ENCODE measurements around the gene LRRC43.
A peak's percentile ranks its signal among the peaks of the same experiment; 100 is the strongest.

Gene LRRC43

GRCh38 chr12:122206976-122207375 is 24.1 kb downstream of the LRRC43 start:
- Histone ChIP-seq H3K27me3 (ENCODE audit: control insufficient read depth in 1 of 2, insufficient read depth in 2 of 2, low read length in 2 of 2) (peaks cover 17 to 31% of the 10 kb centered on the region in 2 donors), H3K36me3 (ENCODE audit: insufficient read depth, low read length) (peaks cover 37% of the 10 kb centered on the region), H3K4me1 (ENCODE audit: insufficient read depth, low read length) (no peaks in the 10 kb centered on the region), H3K4me3 (ENCODE audit: low read depth in 1 of 2, low read length in 2 of 2) (no peak overlapping the region), H3K27ac (ENCODE audit: low read depth, low read length) (no peak overlapping the region), H3K9ac (ENCODE audit: low read length) (no peak overlapping the region), H3K9me3 (ENCODE audit: low read length) (no peaks in the 10 kb centered on the region)

- no peak overlapping the region for H3K4me3 ChIP-seq (ENCODE audit: low read depth in 1 of 2, low read length in 2 of 2)
- peaks cover 16 to 31% of the 10 kb centered on the region in 2 donors for H3K27me3 ChIP-seq (ENCODE audit: control insufficient read depth in 1 of 2, insufficient read depth in 2 of 2, low read length in 2 of 2)
- H3K36me3 ChIP-seq (ENCODE audit: insufficient read depth, low read length) = peaks cover 42% of the 10 kb centered on the region
- H3K9me3 ChIP-seq (ENCODE audit: low read length) = no peaks in the 10 kb centered on the region
- H3K9ac ChIP-seq (ENCODE audit: low read length) = no peak overlapping the region
- no peaks in the 10 kb centered on the region for H3K4me1 ChIP-seq (ENCODE audit: insufficient read depth, low read length)
- no peak overlapping the region for H3K27ac ChIP-seq (ENCODE audit: low read depth, low read length)
These were observed 24.5 kb downstream of the LRRC43 start for GRCh38 chr12:122207391-122207790.

- Histone ChIP-seq H3K9me3 (ENCODE audit: low read length) (no peaks in the 10 kb centered on the region), H3K36me3 (ENCODE audit: insufficient read depth, low read length) (peaks cover 50% of the 10 kb centered on the region), H3K9ac (ENCODE audit: low read length) (no peak overlapping the region), H3K4me1 (ENCODE audit: insufficient read depth, low read length) (no peaks in the 10 kb centered on the region), H3K4me3 (ENCODE audit: low read depth in 1 of 2, low read length in 2 of 2) (no peak overlapping the region), H3K27me3 (ENCODE audit: control insufficient read depth in 1 of 2, insufficient read depth in 2 of 2, low read length in 2 of 2) (peaks cover 11 to 23% of the 10 kb centered on the region in 2 donors), H3K27ac (ENCODE audit: low read depth, low read length) (no peak overlapping the region)
These were observed 25.3 kb downstream of the LRRC43 start for GRCh38 chr12:122208073-122208820.

- Histone ChIP-seq H3K27ac (ENCODE audit: low read depth, low read length) (no peak overlapping the region), H3K4me1 (ENCODE audit: insufficient read depth, low read length) (no peaks in the 10 kb centered on the region), H3K36me3 (ENCODE audit: insufficient read depth, low read length) (peaks cover 76% of the 10 kb centered on the region), H3K27me3 (ENCODE audit: control insufficient read depth in 1 of 2, insufficient read depth in 2 of 2, low read length in 2 of 2) (no peaks in the 10 kb centered on the region), H3K9me3 (ENCODE audit: low read length) (no peaks in the 10 kb centered on the region), H3K4me3 (ENCODE audit: low read depth in 1 of 2, low read length in 2 of 2) (no peak overlapping the region), H3K9ac (ENCODE audit: low read length) (no peak overlapping the region)
These were observed 32.8 kb downstream of the LRRC43 start for GRCh38 chr12:122215771-122216170.

GRCh38 chr12:122216445-122216844 is 33.5 kb downstream of the LRRC43 start:
- no peaks in the 10 kb centered on the region for H3K9me3 ChIP-seq (ENCODE audit: low read length)
- H3K4me3 ChIP-seq (ENCODE audit: low read depth in 1 of 2, low read length in 2 of 2) = no peak overlapping the region
- H3K27me3 ChIP-seq (ENCODE audit: control insufficient read depth in 1 of 2, insufficient read depth in 2 of 2, low read length in 2 of 2) = no peaks in the 10 kb centered on the region
- H3K36me3 ChIP-seq (ENCODE audit: insufficient read depth, low read length) = peaks cover 79% of the 10 kb centered on the region
- H3K4me1 ChIP-seq (ENCODE audit: insufficient read depth, low read length) = no peaks in the 10 kb centered on the region
- H3K9ac ChIP-seq (ENCODE audit: low read length) = no peak overlapping the region
- no peak overlapping the region for H3K27ac ChIP-seq (ENCODE audit: low read depth, low read length)

- Histone ChIP-seq H3K27me3 (ENCODE audit: control insufficient read depth in 1 of 2, insufficient read depth in 2 of 2, low read length in 2 of 2) (no peaks in the 10 kb centered on the region), H3K9ac (ENCODE audit: low read length) (peak within 1 kb of the TSS; percentile 82), H3K36me3 (ENCODE audit: insufficient read depth, low read length) (peaks cover 34% of the 10 kb centered on the region), H3K4me1 (ENCODE audit: insufficient read depth, low read length) (peaks cover 19% of the 10 kb centered on the region), H3K9me3 (ENCODE audit: low read length) (no peaks in the 10 kb centered on the region), H3K4me3 (ENCODE audit: low read depth in 1 of 2, low read length in 2 of 2) (peak within 1 kb of the TSS; percentile 79 to 97), H3K27ac (ENCODE audit: low read depth, low read length) (peak within 1 kb of the TSS; percentile 91)
These were observed 42.9 kb downstream of the LRRC43 start, which contains the start of gene DIABLO for GRCh38 chr12:122225683-122226365. TSS of gene DIABLO (minus strand) at chr12:122226052. CDS start at chr12:122226014, 38 bp downstream.

- Histone ChIP-seq H3K27ac (ENCODE audit: low read depth, low read length) (peak overlapping the region; percentile 40), H3K27me3 (ENCODE audit: control insufficient read depth in 1 of 2, insufficient read depth in 2 of 2, low read length in 2 of 2) (no peaks in the 10 kb centered on the region), H3K4me1 (ENCODE audit: insufficient read depth, low read length) (peaks cover 19% of the 10 kb centered on the region), H3K9ac (ENCODE audit: low read length) (no peak overlapping the region), H3K36me3 (ENCODE audit: insufficient read depth, low read length) (peaks cover 34% of the 10 kb centered on the region), H3K9me3 (ENCODE audit: low read length) (no peaks in the 10 kb centered on the region), H3K4me3 (ENCODE audit: low read depth in 1 of 2, low read length in 2 of 2) (peak overlapping the region; percentile 34 to 58)
These were observed 43.6 kb downstream of the LRRC43 start for GRCh38 chr12:122226366-122227125.

GRCh38 chr12:122227341-122227740 is 44.4 kb downstream of the LRRC43 start:
- Histone ChIP-seq H3K9ac (ENCODE audit: low read length) (no peak overlapping the region), H3K27ac (ENCODE audit: low read depth, low read length) (no peak overlapping the region), H3K4me3 (ENCODE audit: low read depth in 1 of 2, low read length in 2 of 2) (no peak overlapping the region), H3K9me3 (ENCODE audit: low read length) (no peaks in the 10 kb centered on the region), H3K36me3 (ENCODE audit: insufficient read depth, low read length) (peaks cover 29% of the 10 kb centered on the region), H3K4me1 (ENCODE audit: insufficient read depth, low read length) (peaks cover 19% of the 10 kb centered on the region), H3K27me3 (ENCODE audit: control insufficient read depth in 1 of 2, insufficient read depth in 2 of 2, low read length in 2 of 2) (no peaks in the 10 kb centered on the region)

GRCh38 chr12:122228092-122228491 is 45.2 kb downstream of the LRRC43 start:
- no peak overlapping the region for H3K27ac ChIP-seq (ENCODE audit: low read depth, low read length)
- no peaks in the 10 kb centered on the region for H3K9me3 ChIP-seq (ENCODE audit: low read length)
- no peak overlapping the region for H3K4me3 ChIP-seq (ENCODE audit: low read depth in 1 of 2, low read length in 2 of 2)

GRCh38 chr12:122230798-122231197 is 47.9 kb downstream of the LRRC43 start:
- H3K36me3 ChIP-seq (ENCODE audit: insufficient read depth, low read length) = peaks cover 47% of the 10 kb centered on the region
- H3K4me1 ChIP-seq (ENCODE audit: insufficient read depth, low read length) = peaks cover 9% of the 10 kb centered on the region

More at GRCh38 chr12:122228092-122228491, 45.2 kb downstream of the LRRC43 start:
- Histone ChIP-seq H3K4me1 (ENCODE audit: insufficient read depth, low read length) (peaks cover 19% of the 10 kb centered on the region), H3K9ac (ENCODE audit: low read length) (no peak overlapping the region), H3K36me3 (ENCODE audit: insufficient read depth, low read length) (peaks cover 36% of the 10 kb centered on the region), H3K27me3 (ENCODE audit: control insufficient read depth in 1 of 2, insufficient read depth in 2 of 2, low read length in 2 of 2) (no peaks in the 10 kb centered on the region)

GRCh38 chr12:122232691-122233090 is 49.8 kb downstream of the LRRC43 start:
- Histone ChIP-seq H3K4me3 (ENCODE audit: low read depth in 1 of 2, low read length in 2 of 2) (no peak overlapping the region), H3K9ac (ENCODE audit: low read length) (no peak overlapping the region), H3K9me3 (ENCODE audit: low read length) (no peaks in the 10 kb centered on the region), H3K4me1 (ENCODE audit: insufficient read depth, low read length) (no peaks in the 10 kb centered on the region), H3K27me3 (ENCODE audit: control insufficient read depth in 1 of 2, insufficient read depth in 2 of 2, low read length in 2 of 2) (no peaks in the 10 kb centered on the region), H3K27ac (ENCODE audit: low read depth, low read length) (no peak overlapping the region), H3K36me3 (ENCODE audit: insufficient read depth, low read length) (peaks cover 53% of the 10 kb centered on the region)

More at GRCh38 chr12:122230798-122231197, 47.9 kb downstream of the LRRC43 start:
- Histone ChIP-seq H3K9me3 (ENCODE audit: low read length) (no peaks in the 10 kb centered on the region), H3K4me3 (ENCODE audit: low read depth in 1 of 2, low read length in 2 of 2) (no peak overlapping the region), H3K9ac (ENCODE audit: low read length) (no peak overlapping the region), H3K27me3 (ENCODE audit: control insufficient read depth in 1 of 2, insufficient read depth in 2 of 2, low read length in 2 of 2) (no peaks in the 10 kb centered on the region), H3K27ac (ENCODE audit: low read depth, low read length) (no peak overlapping the region)

Measured in muscle layer of colon (tissue), 2 donors.